PC-9 (cell line): ENCODE data around the gene TOX2. TPM values are rescaled to one million over a fixed set of nuclear protein-coding genes. Genes with fewer than 3 reads are reported as not detected.

ENCODE experiments used
- BruUV-seq: library from RNA; stranded (reverse); fragments of 400-500 nt; replicated peaks from 2 replicates; lab custom pipeline; 2021; lab: Mats Ljungman, UMichigan
- CTCF ChIA-PET: fragments of 300-600 bp; sonication (Branson Sonifier 250); formaldehyde crosslinking; loops from one replicate; lab custom pipeline; 2022; ENCODE audit warnings: antibody characterized with exemption; lab: Charles Lee
- POLR2A ChIA-PET: fragments of 300-600 bp; sonication (Branson Sonifier 250); formaldehyde crosslinking; loops from one replicate; lab custom pipeline; 2022; ENCODE audit warnings: antibody characterized with exemption; ENCODE audit not compliant: unreplicated experiment; lab: Charles Lee
- DNase-seq, 2 experiments: peaks; one replicate each; pipeline versions ENCODE4 v3.0.0 to v3.0.0-alpha.2; 2015 to 2022; ENCODE audit warnings: mixed read lengths in 1 of 2
- H2AFZ ChIP-seq: fragments of 200-600 bp; sonication (generic); 2 replicates; pipeline ENCODE4 v1.8.1; 2017; ENCODE audit warnings: antibody characterized with exemption
- H3F3A ChIP-seq: fragments of 200-600 bp; sonication (generic); 2 replicates; pipeline ENCODE4 v1.8.1; 2017; ENCODE audit warnings: antibody characterized with exemption, mild to moderate bottlenecking, low read depth; ENCODE audit not compliant: insufficient read depth
- H3K27ac ChIP-seq: fragments of 200-600 bp; sonication (generic); 2 replicates; pipeline ENCODE4 v1.6.1; 2016; ENCODE audit warnings: mixed run types
- H3K27me3 ChIP-seq: fragments of 200-600 bp; sonication (generic); 2 replicates; pipeline ENCODE4 v1.6.1; 2016; ENCODE audit warnings: low read depth, mixed run types; ENCODE audit not compliant: insufficient read depth
- H3K36me3 ChIP-seq: fragments of 200-600 bp; sonication (generic); 2 replicates; pipeline ENCODE4 v1.6.1; 2016; ENCODE audit warnings: low read depth, mixed run types
- H3K4me1 ChIP-seq: fragments of 200-600 bp; sonication (generic); replicated peaks from 2 replicates; pipeline ENCODE4 v1.6.1; 2016; ENCODE audit warnings: mixed run types; ENCODE audit not compliant: insufficient read depth
- H3K4me2 ChIP-seq: fragments of 200-600 bp; sonication (generic); 2 replicates; pipeline ENCODE4 v1.6.1; 2017; ENCODE audit warnings: mixed run types
- H3K4me3 ChIP-seq: fragments of 200-600 bp; sonication (generic); 2 replicates; pipeline ENCODE4 v1.6.1; 2016; ENCODE audit warnings: mixed run types
- H3K79me2 ChIP-seq: fragments of 200-600 bp; sonication (generic); 2 replicates; pipeline ENCODE4 v1.6.1; 2017; ENCODE audit warnings: low read depth, mixed run types
- H3K9me2 ChIP-seq: fragments of 200-600 bp; sonication (generic); 2 replicates; pipeline ENCODE4 v1.8.1; 2017; ENCODE audit warnings: mild to moderate bottlenecking; ENCODE audit not compliant: insufficient read depth
- H3K9me3 ChIP-seq: fragments of 200-600 bp; sonication (generic); 2 replicates; pipeline ENCODE4 v1.8.1; 2016; ENCODE audit warnings: low read depth; ENCODE audit not compliant: insufficient read depth
- H4K20me1 ChIP-seq: fragments of 200-600 bp; sonication (generic); 2 replicates; pipeline ENCODE4 v1.8.1; 2017; ENCODE audit not compliant: insufficient read depth
- CTCF ChIP-seq: fragments of 200-600 bp; sonication (generic); conservative IDR thresholded peaks from 2 replicates; pipeline ENCODE4 v1.6.1; 2017; ENCODE audit warnings: mixed run types, antibody characterized with exemption, mild to moderate bottlenecking, moderate library complexity
- EZH2 ChIP-seq: fragments of 200-600 bp; sonication (generic); IDR thresholded peaks from 2 replicates; pipeline ENCODE4 v1.8.0; 2017; ENCODE audit warnings: antibody characterized with exemption, low read depth
- intact Hi-C: fragments of 100-400 bp; cut with micrococcal nuclease; formaldehyde crosslinking; loops from one replicate; pipeline ENCODE4 v1.10.0; 2022; ENCODE audit not compliant: unreplicated experiment
- total RNA-seq: library from RNA; stranded (reverse); gene quantifications from 2 replicates; pipeline ENCODE4 v1.2.3, GENCODE V29; 2021

Gene TOX2
- total RNA-seq, 1 experiment from 2014 or later, result 30.1 TPM

DNA sequence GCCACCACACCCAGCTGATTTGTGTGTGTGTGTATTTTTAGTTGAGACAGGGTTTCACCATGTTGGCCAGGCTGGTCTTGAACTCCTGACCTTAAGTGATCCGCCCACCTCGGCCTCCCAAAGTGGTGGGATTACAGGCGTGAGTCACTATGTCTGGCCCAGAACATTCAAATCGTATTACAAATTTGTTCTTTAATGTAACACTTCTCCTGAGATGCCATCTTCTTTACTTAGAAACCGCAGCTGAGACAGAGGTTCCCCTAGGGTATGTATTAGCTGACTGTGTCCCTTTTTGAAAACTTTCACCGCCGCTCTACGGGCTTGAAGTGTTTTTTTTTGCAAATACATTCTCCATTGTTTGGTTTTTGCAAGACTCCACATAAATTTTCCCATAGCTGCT, 62.6 kb downstream of the TOX2 start:
- TF ChIP-seq EZH2 (no peak), CTCF (no peak)
- intact Hi-C loops, result no loop called here
- peaks cover 14% of the 10 kb centered on the region for H3F3A ChIP-seq
- CTCF ChIA-PET, result no interaction called here
- H3K9me2 ChIP-seq, result 0 out of 2 replicates have a peak, but pooled peaks cover 6% of the 10 kb centered on the region
- H3K36me3 ChIP-seq, result peaks cover 41% of the 10 kb centered on the region
- no peak overlapping the region for H3K4me3 ChIP-seq
- H3K79me2 ChIP-seq, result peaks cover 29% of the 10 kb centered on the region
- H4K20me1 ChIP-seq, result no peaks in the 10 kb centered on the region
- no peak overlapping the region for H3K4me2 ChIP-seq
- no peak overlapping the region for H3K27ac ChIP-seq
- H3K4me1 ChIP-seq, result peaks cover 25% of the 10 kb centered on the region
- no peaks in the 10 kb centered on the region for H3K9me3 ChIP-seq
- POLR2A ChIA-PET, result no interaction called here
- no peak for DNase-seq
- no peak overlapping the region for H2AFZ ChIP-seq
- no peaks in the 10 kb centered on the region for H3K27me3 ChIP-seq
- no TSS peak for BruUV-seq

GRCh38 chr20:43977962-43978361, 63.3 kb downstream of the TOX2 start:
- POLR2A ChIA-PET, result no interaction called here
- no TSS peak for BruUV-seq
- no peak overlapping the region for H3K27ac ChIP-seq
- peaks cover 14% of the 10 kb centered on the region for H3F3A ChIP-seq
- CTCF ChIA-PET, result no interaction called here
- peaks cover 23% of the 10 kb centered on the region for H3K79me2 ChIP-seq
- no peak overlapping the region for H2AFZ ChIP-seq
- no peaks in the 10 kb centered on the region for H3K27me3 ChIP-seq
- peaks cover 41% of the 10 kb centered on the region for H3K36me3 ChIP-seq
- 0 out of 2 replicates have a peak, but pooled peaks cover 6% of the 10 kb centered on the region for H3K9me2 ChIP-seq
- no peaks in the 10 kb centered on the region for H4K20me1 ChIP-seq
- H3K4me1 ChIP-seq, result peaks cover 25% of the 10 kb centered on the region
- no peak for DNase-seq
- H3K9me3 ChIP-seq, result no peaks in the 10 kb centered on the region
- no peak for TF ChIP-seq EZH2
- TF ChIP-seq CTCF, result no peak
- no peak overlapping the region for H3K4me2 ChIP-seq
- intact Hi-C loops, result no loop called here
- no peak overlapping the region for H3K4me3 ChIP-seq

DNA sequence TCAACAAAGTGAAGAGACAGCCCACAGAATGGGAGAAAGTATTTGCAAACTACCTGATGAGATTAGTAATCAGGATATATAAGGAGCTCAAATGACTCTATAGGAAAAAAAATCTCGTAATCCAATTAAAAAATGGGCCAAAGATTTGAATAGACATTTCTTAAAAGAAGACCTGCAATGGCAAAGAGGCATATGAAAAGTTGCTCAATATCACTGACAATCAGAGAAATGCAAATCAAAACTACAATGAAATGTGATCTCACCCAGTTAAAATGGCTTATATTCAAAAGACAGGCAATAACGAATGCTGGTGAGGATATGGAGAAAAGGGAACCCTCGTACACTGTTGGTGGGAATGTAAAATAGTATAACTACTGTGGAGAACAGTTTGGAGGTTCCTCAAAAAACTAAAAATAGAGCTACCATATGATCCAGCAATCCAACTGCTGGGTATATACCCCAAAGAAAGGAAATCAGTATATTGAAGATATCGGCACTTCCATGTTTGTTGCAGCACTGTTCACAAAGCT, 65.0 kb downstream of the TOX2 start:
- H3K9me2 ChIP-seq, result 0 out of 2 replicates have a peak, but pooled peaks cover 6% of the 10 kb centered on the region
- BruUV-seq, result no TSS peak

More for the DNA sequence above, 65.0 kb downstream of the TOX2 start:
- H3F3A ChIP-seq, result peaks cover 10% of the 10 kb centered on the region
- CTCF ChIA-PET, result interaction anchor here (0.7 kb wide), 1 partner anchor 550 kb away, joined by 3 read pairs; no protein-coding TSS in a partner anchor
- H3K4me1 ChIP-seq, result peaks cover 18% of the 10 kb centered on the region
- TF ChIP-seq EZH2, result no peak
- no peak for TF ChIP-seq CTCF
- intact Hi-C loops, result no loop called here
- H4K20me1 ChIP-seq, result no peaks in the 10 kb centered on the region
- peaks cover 55% of the 10 kb centered on the region for H3K36me3 ChIP-seq
- no peaks in the 10 kb centered on the region for H3K9me3 ChIP-seq
- POLR2A ChIA-PET, result no interaction called here
- H3K27me3 ChIP-seq, result no peaks in the 10 kb centered on the region
- no peak overlapping the region for H3K27ac ChIP-seq
- H3K4me2 ChIP-seq, result no peak overlapping the region
- peaks cover 32% of the 10 kb centered on the region for H3K79me2 ChIP-seq
- no peak for DNase-seq
- no peak overlapping the region for H2AFZ ChIP-seq
- H3K4me3 ChIP-seq, result no peak overlapping the region
